Activated CD4-positive, CD25-positive, alpha-beta regulatory T cell treated with anti-CD3 and anti-CD28 coated beads, Interleukin-2, amount 50 U/mL, for 24 hours (primary cell): ENCODE results near the gene FBXL15.
A peak's percentile ranks its signal among the peaks of the same experiment; 100 is the strongest.

Experiments used
- ATAC-seq, 2 donors: fragments of 150-1000 bp; cut with Tn5 transposase; one replicate each; pipeline ENCODE4 v1.10.0; 2021; ENCODE audit warnings: mild to moderate bottlenecking in 1 of 2, moderate library complexity in 1 of 2

The FBXL15 gene

GRCh38 chr10:102398172-102399020 lies 22.2 kb upstream of the FBXL15 start:
- ATAC-seq, result no peak

GRCh38 chr10:102399217-102400021 lies 21.2 kb upstream of the FBXL15 start:
- peak; percentile 61 to 69 for ATAC-seq

- ATAC-seq, result no peak
These were observed 20.6 kb upstream of the FBXL15 start for GRCh38 chr10:102400076-102400475.

- ATAC-seq, result no peak
These were observed 19.9 kb upstream of the FBXL15 start for GRCh38 chr10:102400598-102401341.

GRCh38 chr10:102401342-102401654 lies 19.3 kb upstream of the FBXL15 start:
- no peak for ATAC-seq

- ATAC-seq, result no peak
These were observed 18.7 kb upstream of the FBXL15 start for GRCh38 chr10:102401735-102402511.

GRCh38 chr10:102402512-102402896 lies 18.1 kb upstream of the FBXL15 start:
- no peak for ATAC-seq

- no peak for ATAC-seq
These were observed 17.5 kb upstream of the FBXL15 start for GRCh38 chr10:102403115-102403514.

- ATAC-seq, result no peak
These were observed 16.1 kb upstream of the FBXL15 start for GRCh38 chr10:102404361-102405107.

GRCh38 chr10:102405108-102405571 lies 15.5 kb upstream of the FBXL15 start:
- ATAC-seq, result no peak

- ATAC-seq, result no peak
These were observed 15.0 kb upstream of the FBXL15 start for GRCh38 chr10:102405632-102406031.

- no peak for ATAC-seq
These were observed 13.8 kb upstream of the FBXL15 start for GRCh38 chr10:102406815-102407214.

GRCh38 chr10:102407425-102408130 lies 13.1 kb upstream of the FBXL15 start:
- no peak for ATAC-seq

GRCh38 chr10:102408131-102408727 lies 12.4 kb upstream of the FBXL15 start:
- peak in 1 of 2 donors; percentile 8 for ATAC-seq

- ATAC-seq, result peak; percentile 58 to 64
These were observed 11.7 kb upstream of the FBXL15 start for GRCh38 chr10:102408728-102409603.

GRCh38 chr10:102409604-102410428 lies 10.8 kb upstream of the FBXL15 start:
- no peak for ATAC-seq

- ATAC-seq, result no peak
These were observed 10.1 kb upstream of the FBXL15 start for GRCh38 chr10:102410429-102411073.
